ENCODE results near the gene INSM2.

DNA sequence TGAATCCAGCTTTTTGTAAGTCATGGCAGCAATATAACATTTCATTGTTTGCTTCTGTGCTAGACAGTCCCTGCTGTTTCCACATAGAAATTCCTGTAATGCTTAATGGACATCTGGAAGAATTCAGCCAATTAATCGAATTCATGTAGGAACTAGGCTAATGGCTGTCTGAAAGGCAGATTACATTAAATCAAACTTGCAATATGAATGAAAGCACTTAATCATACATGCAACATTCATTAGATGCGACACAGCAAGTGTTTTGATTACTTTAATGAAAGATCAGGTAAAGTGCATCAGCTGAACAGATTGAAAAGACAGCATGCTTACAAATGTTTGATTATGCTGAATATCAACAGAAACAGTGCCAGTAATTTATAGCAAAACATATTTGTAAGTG lies 24.1 kb upstream of the INSM2 start:
- TF ChIP-seq, protein P1, sequence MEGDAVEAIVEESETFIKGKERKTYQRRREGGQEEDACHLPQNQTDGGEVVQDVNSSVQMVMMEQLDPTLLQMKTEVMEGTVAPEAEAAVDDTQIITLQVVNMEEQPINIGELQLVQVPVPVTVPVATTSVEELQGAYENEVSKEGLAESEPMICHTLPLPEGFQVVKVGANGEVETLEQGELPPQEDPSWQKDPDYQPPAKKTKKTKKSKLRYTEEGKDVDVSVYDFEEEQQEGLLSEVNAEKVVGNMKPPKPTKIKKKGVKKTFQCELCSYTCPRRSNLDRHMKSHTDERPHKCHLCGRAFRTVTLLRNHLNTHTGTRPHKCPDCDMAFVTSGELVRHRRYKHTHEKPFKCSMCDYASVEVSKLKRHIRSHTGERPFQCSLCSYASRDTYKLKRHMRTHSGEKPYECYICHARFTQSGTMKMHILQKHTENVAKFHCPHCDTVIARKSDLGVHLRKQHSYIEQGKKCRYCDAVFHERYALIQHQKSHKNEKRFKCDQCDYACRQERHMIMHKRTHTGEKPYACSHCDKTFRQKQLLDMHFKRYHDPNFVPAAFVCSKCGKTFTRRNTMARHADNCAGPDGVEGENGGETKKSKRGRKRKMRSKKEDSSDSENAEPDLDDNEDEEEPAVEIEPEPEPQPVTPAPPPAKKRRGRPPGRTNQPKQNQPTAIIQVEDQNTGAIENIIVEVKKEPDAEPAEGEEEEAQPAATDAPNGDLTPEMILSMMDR (IDR thresholded peaks at IDR 0.05): no peak
- TF ChIP-seq POLR2A (IDR thresholded peaks at IDR 0.05): no peak
